Breast epithelium (tissue), 3 donors: ENCODE data around the gene TNFSF13.

Experiments
- POLR2AphosphoS5 ChIP-seq, 3 donors: sonication (generic); formaldehyde crosslinking; IDR thresholded peaks; one replicate each; pipeline ENCODE4 v1.6.1; 2017; ENCODE audit warnings: antibody characterized with exemption in 3 of 3
- TF ChIP-seq, protein P1 (sequence below), 3 donors: fragments of 450-650 bp; IDR thresholded peaks; one replicate each; pipeline ENCODE4 v1.5.1; 2016 to 2017; ENCODE audit warnings: antibody characterized with exemption in 3 of 3, mild to moderate bottlenecking in 3 of 3, moderate library complexity in 3 of 3

DNA sequence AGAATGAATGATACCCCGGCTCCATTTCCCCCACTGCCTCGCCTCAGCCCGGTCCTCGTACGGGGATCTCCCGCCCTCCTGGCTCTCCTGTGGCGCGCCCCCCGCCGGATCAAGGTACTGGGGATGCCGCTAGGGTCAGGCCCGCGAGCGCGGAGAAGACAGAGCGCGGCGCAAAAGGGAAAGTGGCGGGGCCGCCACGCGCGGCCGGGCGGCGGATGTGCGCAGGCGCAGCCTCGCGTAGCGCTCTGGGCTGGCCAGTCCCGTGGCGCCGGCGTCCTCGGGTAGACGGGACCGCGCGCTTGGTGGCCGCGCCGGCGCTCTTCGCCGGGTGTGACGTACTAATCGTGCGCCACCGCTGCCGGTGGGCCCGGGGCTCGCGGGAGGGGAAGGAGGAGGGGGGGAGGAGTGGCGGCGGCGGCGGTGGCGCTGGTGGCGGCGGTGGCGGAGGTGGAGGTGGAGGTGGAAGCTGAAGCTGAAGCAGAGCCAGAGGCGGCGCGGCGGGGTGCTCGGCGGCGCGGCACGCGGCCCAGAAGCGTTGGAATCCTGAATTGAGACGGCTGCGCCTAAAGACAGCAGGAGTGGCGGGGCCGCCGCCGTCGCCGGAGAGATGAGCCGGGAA, 3.1 kb downstream of the TNFSF13 start, which contains the start of gene SENP3:
- TF ChIP-seq POLR2AphosphoS5 (IDR thresholded peaks at IDR 0.05): peak in 2 of 3 donors; percentile 37 to 60
- TF ChIP-seq, protein P1, sequence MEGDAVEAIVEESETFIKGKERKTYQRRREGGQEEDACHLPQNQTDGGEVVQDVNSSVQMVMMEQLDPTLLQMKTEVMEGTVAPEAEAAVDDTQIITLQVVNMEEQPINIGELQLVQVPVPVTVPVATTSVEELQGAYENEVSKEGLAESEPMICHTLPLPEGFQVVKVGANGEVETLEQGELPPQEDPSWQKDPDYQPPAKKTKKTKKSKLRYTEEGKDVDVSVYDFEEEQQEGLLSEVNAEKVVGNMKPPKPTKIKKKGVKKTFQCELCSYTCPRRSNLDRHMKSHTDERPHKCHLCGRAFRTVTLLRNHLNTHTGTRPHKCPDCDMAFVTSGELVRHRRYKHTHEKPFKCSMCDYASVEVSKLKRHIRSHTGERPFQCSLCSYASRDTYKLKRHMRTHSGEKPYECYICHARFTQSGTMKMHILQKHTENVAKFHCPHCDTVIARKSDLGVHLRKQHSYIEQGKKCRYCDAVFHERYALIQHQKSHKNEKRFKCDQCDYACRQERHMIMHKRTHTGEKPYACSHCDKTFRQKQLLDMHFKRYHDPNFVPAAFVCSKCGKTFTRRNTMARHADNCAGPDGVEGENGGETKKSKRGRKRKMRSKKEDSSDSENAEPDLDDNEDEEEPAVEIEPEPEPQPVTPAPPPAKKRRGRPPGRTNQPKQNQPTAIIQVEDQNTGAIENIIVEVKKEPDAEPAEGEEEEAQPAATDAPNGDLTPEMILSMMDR (IDR thresholded peaks at IDR 0.05): no peak
